NT2/D1 (cell line): ENCODE data around the gene CLASP1.

Experiments
- SUZ12 ChIP-seq: IDR thresholded peaks from 2 replicates; pipeline ENCODE4 v1.6.1; 2011; ENCODE audit not compliant: insufficient read length, insufficient read depth; ENCODE audit errors: extremely low read depth
- YY1 ChIP-seq: IDR thresholded peaks from 2 replicates; pipeline ENCODE4 v1.6.1; 2011; ENCODE audit not compliant: insufficient read length, insufficient read depth
- ZNF274 ChIP-seq: IDR thresholded peaks from 2 replicates; pipeline ENCODE4 v1.6.1; 2011; ENCODE audit warnings: mild to moderate bottlenecking, low read depth, low read length

DNA sequence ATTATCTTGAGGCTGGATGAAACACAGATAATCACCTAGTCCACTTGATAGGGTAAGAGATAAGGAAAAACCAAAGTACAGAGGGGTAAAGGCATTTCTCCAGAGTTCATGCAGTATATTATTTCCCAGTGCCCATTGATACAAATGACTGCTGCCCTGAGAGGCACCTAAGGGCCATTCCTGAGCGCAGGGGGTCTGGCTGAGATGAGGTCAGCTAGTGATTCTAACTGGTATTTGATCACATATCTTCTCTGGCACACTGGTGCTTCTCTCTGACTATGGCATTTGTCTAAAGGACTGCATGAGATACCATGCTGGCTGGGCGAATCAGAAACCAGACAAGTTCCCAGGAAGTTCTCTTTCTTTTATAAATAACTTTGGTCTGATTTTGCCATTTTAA is 291.0 kb downstream of the CLASP1 start:
- TF ChIP-seq SUZ12 (no peak), YY1 (no peak), ZNF274 (no peak)
